Muscle of back (tissue), 13 donors: ENCODE data around the gene ACBD5. TPM values are rescaled to one million over a fixed set of nuclear protein-coding genes. Genes with fewer than 3 reads are reported as not detected.
"Not testable (repeated sequence)": the region's sequence is repeated elsewhere in the genome, so short reads cannot be mapped to it uniquely, and the experiment has no call there.

Experiments used
- DNase-seq, 3 donors: peaks; one replicate each; pipeline versions ENCODE4 v3.0.0 to v3.0.0-alpha.2; 2013
- long read RNA-seq, 9 donors: transcript quantifications; one replicate each; lab custom pipeline, GENCODE V29; 2026
- polyA plus RNA-seq, 10 donors: library from polyadenylated mRNA; unstranded; fragments of 120-200 nt; gene quantifications; one replicate each; pipeline ENCODE4 v1.2.1, GENCODE V29; 2013; ENCODE audit not compliant: insufficient read length in 10 of 10

Gene ACBD5, protein sequence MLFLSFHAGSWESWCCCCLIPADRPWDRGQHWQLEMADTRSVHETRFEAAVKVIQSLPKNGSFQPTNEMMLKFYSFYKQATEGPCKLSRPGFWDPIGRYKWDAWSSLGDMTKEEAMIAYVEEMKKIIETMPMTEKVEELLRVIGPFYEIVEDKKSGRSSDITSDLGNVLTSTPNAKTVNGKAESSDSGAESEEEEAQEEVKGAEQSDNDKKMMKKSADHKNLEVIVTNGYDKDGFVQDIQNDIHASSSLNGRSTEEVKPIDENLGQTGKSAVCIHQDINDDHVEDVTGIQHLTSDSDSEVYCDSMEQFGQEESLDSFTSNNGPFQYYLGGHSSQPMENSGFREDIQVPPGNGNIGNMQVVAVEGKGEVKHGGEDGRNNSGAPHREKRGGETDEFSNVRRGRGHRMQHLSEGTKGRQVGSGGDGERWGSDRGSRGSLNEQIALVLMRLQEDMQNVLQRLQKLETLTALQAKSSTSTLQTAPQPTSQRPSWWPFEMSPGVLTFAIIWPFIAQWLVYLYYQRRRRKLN
- 10 to 100 TPM; 18.9 to 30.6 (median 23.2) TPM for polyA plus RNA-seq
- long read RNA-seq, donor 1, partial matches to known transcripts: 0 of 1 reads
- long read RNA-seq, donor 1, other reads (novel, unspliced or antisense): 0 of 1 reads
- long read RNA-seq, donor 2, full-length matches to known transcripts: 6 of 6 reads
- long read RNA-seq, donor 2, partial matches to known transcripts: 0 of 6 reads
- long read RNA-seq, donor 2, other reads (novel, unspliced or antisense): 0 of 6 reads
- long read RNA-seq, donor 3: 0 reads
- long read RNA-seq, donor 4: 0 reads
- long read RNA-seq, donor 5, partial matches to known transcripts: 0 of 3 reads
- long read RNA-seq, donor 5, other reads (novel, unspliced or antisense): 0 of 3 reads
- long read RNA-seq, donor 6, full-length matches to known transcripts: 2 of 2 reads
- long read RNA-seq, donor 6, partial matches to known transcripts: 0 of 2 reads
- long read RNA-seq, donor 6, other reads (novel, unspliced or antisense): 0 of 2 reads
- long read RNA-seq, donor 7, full-length matches to known transcripts: 1 of 1 reads
- long read RNA-seq, donor 7, partial matches to known transcripts: 0 of 1 reads
- long read RNA-seq, donor 7, other reads (novel, unspliced or antisense): 0 of 1 reads
- long read RNA-seq, donor 8, partial matches to known transcripts: 0 of 2 reads
- long read RNA-seq, donor 8, other reads (novel, unspliced or antisense): 0 of 2 reads
- long read RNA-seq, donor 9, partial matches to known transcripts: 0 of 1 reads
- long read RNA-seq, donor 9, other reads (novel, unspliced or antisense): 0 of 1 reads

GRCh38 chr10:27240212-27241009, at the start of gene ACBD5:
Gene ACBD5 (minus strand): TSS chr10:27240797. CDS start chr10:27240688, 109 bp downstream.
- DNase-seq: peak; percentile 76 to 94 (median 84)

DNA sequence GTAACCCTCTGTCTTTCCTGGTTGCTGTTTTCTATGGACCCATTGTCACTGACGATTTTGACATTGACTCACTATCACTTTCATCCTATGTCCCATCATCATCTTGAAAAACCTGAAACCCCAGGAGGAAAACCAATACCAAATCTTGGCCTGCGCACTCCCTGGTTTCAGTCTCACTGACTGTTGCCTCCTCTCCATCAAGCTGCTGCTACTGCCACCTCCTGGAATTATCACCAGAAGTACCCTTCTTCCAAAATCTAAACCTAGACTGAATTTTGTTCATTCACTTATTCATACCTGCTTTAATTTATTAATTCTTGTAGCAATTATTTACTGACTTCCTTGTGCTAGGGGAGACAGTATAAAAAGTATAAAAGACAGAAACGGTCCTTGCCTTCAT, 44.5 kb upstream of the ACBD5 start:
- peak in 1 of 3 donors; percentile 5 for DNase-seq

DNA sequence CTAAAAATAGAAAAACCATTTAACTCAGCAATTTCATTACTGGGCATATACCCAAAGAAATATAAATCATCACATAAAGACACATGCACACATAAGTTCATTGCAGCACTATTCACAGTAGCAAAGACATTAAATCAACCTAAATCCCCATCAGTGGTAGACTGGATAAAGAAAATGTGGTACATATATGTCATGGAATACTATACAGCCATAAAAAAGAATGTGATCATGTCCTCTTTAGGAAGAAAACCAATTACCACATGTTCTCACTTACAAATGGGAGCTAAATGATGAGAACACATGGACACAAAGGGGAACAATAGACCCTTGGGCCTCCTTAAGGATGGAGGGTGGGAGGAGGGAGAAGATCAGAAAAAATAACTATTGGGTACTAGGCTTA, 36.0 kb upstream of the ACBD5 start:
- no peak for DNase-seq

GRCh38 chr10:27266025-27266424, 25.4 kb upstream of the ACBD5 start:
- not testable (repeated sequence) for DNase-seq

GRCh38 chr10:27262788-27263187, 22.2 kb upstream of the ACBD5 start:
- DNase-seq: not testable (repeated sequence)

DNA sequence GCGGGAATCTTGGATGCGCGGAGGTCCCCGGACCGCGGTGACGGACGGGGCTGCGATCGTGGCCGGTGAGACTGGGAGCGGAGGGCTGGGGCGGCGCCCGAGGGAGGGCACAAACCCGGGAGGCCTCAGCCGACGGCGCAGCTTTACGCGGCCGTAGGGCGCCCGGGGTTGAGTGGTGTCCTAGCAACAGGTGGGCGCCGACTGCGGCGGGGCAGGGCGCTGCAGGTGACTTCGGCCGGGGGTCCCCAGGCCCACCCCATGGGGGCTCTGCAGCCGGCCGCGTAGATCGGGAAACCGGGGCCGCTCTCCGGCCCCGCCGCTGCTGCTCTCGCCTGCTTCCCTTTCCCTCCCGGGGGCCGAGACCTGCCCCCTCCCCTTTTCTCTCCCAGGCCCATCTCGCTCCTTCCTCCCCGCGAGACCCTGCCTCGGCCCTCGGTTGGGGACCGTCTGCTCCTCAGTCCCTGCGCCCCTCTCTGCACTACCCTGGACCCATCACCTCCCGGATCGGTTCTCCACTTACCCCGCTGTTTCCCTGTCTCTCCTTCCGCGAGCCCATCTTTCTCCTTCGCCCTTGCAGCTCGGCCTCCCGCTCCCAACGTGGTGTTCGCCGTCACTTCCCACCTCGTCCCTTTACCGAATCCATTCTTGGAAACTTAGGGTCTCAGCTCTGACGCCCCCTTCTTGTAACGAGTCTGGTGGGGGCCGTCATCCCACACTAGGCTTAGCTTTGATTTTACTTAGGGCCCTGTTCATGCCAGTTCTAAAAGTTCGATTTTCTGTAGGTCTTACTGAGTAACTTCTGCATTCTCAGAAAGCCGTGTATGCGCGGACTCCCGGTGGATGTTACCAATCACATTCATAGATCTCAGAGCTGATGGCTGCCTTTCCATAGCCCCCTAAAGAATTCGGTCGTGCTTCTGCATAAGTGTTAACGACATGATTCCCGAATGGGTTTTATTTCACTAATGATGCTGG, 18.5 kb upstream of the ACBD5 start:
- DNase-seq: peak in 2 of 3 donors; percentile 27 to 75

GRCh38 chr10:27258492-27258837, 17.9 kb upstream of the ACBD5 start:
- no peak for DNase-seq

GRCh38 chr10:27256299-27257189, 15.9 kb upstream of the ACBD5 start:
- DNase-seq: no peak

GRCh38 chr10:27253576-27253975, 13.0 kb upstream of the ACBD5 start:
- DNase-seq: no peak

GRCh38 chr10:27252267-27253000, 11.8 kb upstream of the ACBD5 start:
- peak; percentile 42 to 77 (median 46) for DNase-seq

DNA sequence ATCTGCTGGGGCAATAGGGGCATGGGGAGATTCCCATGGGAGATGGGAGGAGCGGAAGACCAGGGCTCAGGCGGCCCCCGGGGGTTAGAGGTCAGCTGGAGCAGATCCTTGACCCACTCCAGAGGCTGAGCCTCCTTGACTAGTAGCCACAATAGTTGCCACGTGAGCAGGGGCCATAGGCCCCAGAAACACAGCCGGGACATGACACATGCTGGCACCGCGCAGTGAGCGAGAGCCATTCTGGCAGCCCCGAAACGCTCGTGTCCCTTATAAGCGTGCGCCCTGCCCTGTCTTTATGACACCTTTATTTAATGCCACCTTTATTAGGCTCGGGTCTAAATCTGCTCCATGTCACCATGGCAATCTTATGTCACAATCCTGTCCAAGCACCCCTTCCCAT, 11.0 kb upstream of the ACBD5 start:
- DNase-seq: no peak

GRCh38 chr10:27248215-27248614, 7.6 kb upstream of the ACBD5 start:
- DNase-seq: no peak

DNA sequence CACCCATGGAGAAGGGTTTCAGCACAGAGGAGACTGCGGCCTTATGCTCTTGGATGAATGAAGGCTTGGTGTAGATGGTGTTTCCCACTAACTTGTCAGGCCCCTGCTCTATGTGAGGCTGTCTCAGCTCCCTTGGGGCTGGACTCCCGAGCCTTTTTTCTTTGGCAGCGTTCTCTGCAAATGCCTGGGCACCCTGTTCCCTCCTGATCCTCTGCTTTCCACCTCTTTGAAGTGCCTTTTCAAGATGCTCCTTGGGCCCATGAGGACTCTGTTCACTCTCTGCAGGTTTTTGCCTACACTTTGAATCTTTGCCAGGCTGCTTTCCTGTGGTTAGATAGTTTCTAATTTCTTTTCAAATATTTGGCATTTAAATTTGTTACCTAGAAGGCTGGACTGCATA, 6.8 kb upstream of the ACBD5 start:
- DNase-seq: no peak

DNA sequence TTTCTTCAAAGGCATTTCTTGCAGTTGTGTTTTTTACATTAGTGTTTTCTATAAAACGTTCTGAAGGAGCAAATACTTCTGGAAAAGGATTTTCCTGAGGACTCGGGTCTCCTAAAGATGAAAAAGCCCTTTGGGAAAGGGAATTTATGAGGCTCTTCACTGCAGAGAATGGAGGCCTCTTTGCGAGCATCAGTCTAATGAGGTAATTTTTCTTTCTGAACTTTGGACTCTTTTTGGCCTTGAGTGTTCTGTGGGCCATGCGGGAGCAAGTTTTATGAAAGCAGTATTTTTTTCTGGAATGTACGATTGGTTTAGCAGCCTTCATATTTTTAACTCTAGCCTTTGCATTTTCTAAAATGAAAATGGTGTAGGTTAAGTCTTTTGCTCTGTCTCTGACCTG, 6.4 kb upstream of the ACBD5 start:
- no peak for DNase-seq

DNA sequence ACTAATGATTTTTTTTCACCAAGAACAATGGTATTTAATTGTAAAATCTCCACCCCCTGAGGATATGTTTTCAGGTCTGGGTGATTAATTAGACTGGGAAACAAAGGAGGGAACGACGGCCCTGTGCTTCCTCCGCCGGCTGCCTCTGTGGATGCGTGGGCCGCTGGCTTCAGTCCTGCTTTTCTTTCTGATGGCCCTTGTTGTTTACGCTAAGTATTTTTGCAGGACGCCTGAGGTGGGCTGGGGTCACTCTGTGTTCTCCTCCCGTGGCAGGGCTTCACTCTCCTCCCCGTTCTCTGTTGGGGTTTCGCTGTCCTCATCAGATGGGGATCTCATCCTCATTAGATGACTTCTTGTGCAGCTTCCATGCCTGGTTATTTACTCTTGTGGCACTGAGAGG, 5.2 kb upstream of the ACBD5 start:
- DNase-seq: peak in 1 of 3 donors; percentile 32

GRCh38 chr10:27244976-27245375, 4.4 kb upstream of the ACBD5 start:
- DNase-seq: no peak

GRCh38 chr10:27242951-27243551, 2.5 kb upstream of the ACBD5 start:
- DNase-seq: peak; percentile 63 to 93 (median 85)
